ENCODE results near the gene FGB.

Gene FGB

DNA sequence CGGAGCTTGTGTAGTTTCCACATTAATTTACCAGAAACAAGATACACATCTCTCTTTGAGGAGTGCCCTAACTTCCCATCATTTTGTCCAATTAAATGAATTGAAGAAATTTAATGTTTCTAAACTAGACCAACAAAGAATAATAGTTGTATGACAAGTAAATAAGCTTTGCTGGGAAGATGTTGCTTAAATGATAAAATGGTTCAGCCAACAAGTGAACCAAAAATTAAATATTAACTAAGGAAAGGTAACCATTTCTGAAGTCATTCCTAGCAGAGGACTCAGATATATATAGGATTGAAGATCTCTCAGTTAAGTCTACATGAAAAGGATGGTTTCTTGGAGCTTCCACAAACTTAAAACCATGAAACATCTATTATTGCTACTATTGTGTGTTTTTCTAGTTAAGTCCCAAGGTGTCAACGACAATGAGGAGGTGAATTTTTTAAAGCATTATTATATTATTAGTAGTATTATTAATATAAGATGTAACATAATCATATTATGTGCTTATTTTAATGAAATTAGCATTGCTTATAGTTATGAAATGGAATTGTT, at the start of gene FGB:
TSS of gene FGB (plus strand) at position 315 of the 558 bp plus-strand sequence. CDS start at position 323, 8 bp downstream.
- no peak for TF ChIP-seq CTCF (IDR thresholded peaks at IDR 0.05; ENCODE audit: low read depth, low read length)
- no peak for DNase-seq (ENCODE audit: low read depth, low spot score)
- no peak within 1 kb of the TSS for H3K4me3 ChIP-seq (ENCODE audit: low read depth, low read length)
- in situ Hi-C loops (cut with HindIII; ENCODE audit: low sequenced_read_pairs) = no loop called here

- TF ChIP-seq CTCF (IDR thresholded peaks at IDR 0.05; ENCODE audit: low read depth, low read length) = no peak
- in situ Hi-C loops (cut with HindIII; ENCODE audit: low sequenced_read_pairs) = no loop called here
- H3K4me3 ChIP-seq (ENCODE audit: low read depth, low read length) = no peak overlapping the region
- DNase-seq (ENCODE audit: low read depth, low spot score) = no peak
These were observed 46.3 kb upstream of the FGB start for GRCh38 chr4:154516318-154517029.

GRCh38 chr4:154517591-154517990, 45.2 kb upstream of the FGB start:
- H3K4me3 ChIP-seq (ENCODE audit: low read depth, low read length) = no peak overlapping the region
- DNase-seq (ENCODE audit: low read depth, low spot score) = no peak
- TF ChIP-seq CTCF (IDR thresholded peaks at IDR 0.05; ENCODE audit: low read depth, low read length) = no peak
- in situ Hi-C loops (cut with HindIII; ENCODE audit: low sequenced_read_pairs) = no loop called here

DNA sequence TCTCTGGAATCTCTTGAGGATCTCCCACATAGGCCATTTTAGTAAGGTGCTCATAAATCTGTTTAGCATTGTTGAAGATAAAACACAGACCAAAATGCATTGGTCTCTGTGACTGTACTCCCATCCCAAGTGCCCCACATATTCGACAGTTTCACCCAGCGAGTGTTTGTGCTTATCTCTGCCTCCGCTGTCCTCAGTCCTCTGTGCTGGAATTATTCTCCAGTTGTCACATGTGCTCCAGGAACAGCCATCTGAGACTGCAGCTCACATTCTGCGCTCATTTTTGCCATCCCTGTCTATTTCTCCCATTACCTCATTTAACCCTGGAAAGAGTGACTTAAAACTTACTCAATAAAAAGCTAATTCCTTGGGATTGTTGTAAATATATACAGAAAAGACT, 43.6 kb upstream of the FGB start:
- in situ Hi-C loops (cut with HindIII; ENCODE audit: low sequenced_read_pairs) = no loop called here
- no peak overlapping the region for H3K4me3 ChIP-seq (ENCODE audit: low read depth, low read length)
- no peak for TF ChIP-seq CTCF (IDR thresholded peaks at IDR 0.05; ENCODE audit: low read depth, low read length)
- DNase-seq (ENCODE audit: low read depth, low spot score) = no peak

DNA sequence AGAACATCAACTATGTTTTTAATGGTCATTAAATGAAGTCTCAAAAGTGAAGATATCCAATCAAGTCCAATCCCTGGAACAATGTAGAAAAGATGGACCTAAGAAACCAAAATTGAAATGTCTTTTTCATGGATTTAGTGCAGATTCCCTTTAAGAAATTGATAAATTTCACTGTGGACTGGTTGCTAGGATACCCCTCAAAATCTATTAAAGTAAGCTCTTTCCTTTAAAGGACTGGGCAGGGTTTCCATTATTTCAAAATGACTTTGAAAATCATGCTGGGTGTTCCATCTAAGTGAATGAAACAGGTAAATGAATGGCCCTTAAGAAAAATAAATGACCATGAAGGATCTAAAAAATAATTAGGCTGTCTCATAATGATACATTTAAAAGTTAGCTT, 41.2 kb upstream of the FGB start:
- DNase-seq (ENCODE audit: low read depth, low spot score) = no peak
- TF ChIP-seq CTCF (IDR thresholded peaks at IDR 0.05; ENCODE audit: low read depth, low read length) = no peak
- in situ Hi-C loops (cut with HindIII; ENCODE audit: low sequenced_read_pairs) = no loop called here
- no peak overlapping the region for H3K4me3 ChIP-seq (ENCODE audit: low read depth, low read length)

- no peak overlapping the region for H3K4me3 ChIP-seq (ENCODE audit: low read depth, low read length)
- TF ChIP-seq CTCF (IDR thresholded peaks at IDR 0.05; ENCODE audit: low read depth, low read length) = no peak
- in situ Hi-C loops (cut with HindIII; ENCODE audit: low sequenced_read_pairs) = no loop called here
- no peak for DNase-seq (ENCODE audit: low read depth, low spot score)
These were observed 36.7 kb upstream of the FGB start for GRCh38 chr4:154526151-154526550.

All from astrocyte of the spinal cord (primary cell).